ENCODE data around the gene NFKB2.

Gene NFKB2

DNA sequence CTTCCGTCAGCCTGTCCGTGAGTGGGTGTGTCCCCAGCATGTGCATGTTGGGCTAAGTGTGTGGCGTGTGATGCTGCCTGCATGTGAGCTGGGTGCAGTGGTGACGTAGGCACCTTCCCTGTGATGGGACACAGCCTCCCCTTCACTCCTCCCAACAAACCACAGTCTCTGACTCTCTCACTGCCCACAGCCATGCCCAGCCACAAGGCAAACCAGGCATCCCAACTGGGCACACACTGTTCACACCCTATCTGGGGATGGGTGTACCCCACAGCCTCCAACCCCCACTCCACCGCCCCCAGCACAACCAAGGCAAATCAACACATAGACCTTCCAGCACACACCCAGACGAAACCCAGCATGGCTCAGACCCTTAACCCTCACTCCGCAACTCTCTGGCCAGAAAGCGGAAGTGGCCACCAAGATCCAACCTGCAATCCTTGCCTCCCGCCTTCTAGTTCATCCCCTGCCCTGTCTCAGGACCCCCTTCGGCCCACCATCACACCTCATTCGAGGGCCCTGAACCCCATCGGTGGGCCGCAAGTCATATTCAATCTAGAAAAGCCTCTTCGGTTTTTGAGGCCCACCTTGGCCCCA lies 12.7 kb downstream of the NFKB2 start:
- in situ Hi-C loops (cut with MboI; ENCODE audit: low sequenced_read_pairs) = no loop called here

GRCh38 chr10:102408728-102409603 lies 13.5 kb downstream of the NFKB2 start:
- in situ Hi-C loops (cut with MboI; ENCODE audit: low sequenced_read_pairs) = no loop called here

- in situ Hi-C loops (cut with MboI; ENCODE audit: low sequenced_read_pairs) = no loop called here
Measured at GRCh38 chr10:102409604-102410428, 14.3 kb downstream of the NFKB2 start.

GRCh38 chr10:102410429-102411073 lies 15.0 kb downstream of the NFKB2 start:
- in situ Hi-C loops (cut with MboI; ENCODE audit: low sequenced_read_pairs) = no loop called here

GRCh38 chr10:102411341-102412255 lies 16.1 kb downstream of the NFKB2 start:
- in situ Hi-C loops (cut with MboI; ENCODE audit: low sequenced_read_pairs) = no loop called here

- in situ Hi-C loops (cut with MboI; ENCODE audit: low sequenced_read_pairs) = no loop called here
Measured at GRCh38 chr10:102412293-102412692, 16.8 kb downstream of the NFKB2 start.

DNA sequence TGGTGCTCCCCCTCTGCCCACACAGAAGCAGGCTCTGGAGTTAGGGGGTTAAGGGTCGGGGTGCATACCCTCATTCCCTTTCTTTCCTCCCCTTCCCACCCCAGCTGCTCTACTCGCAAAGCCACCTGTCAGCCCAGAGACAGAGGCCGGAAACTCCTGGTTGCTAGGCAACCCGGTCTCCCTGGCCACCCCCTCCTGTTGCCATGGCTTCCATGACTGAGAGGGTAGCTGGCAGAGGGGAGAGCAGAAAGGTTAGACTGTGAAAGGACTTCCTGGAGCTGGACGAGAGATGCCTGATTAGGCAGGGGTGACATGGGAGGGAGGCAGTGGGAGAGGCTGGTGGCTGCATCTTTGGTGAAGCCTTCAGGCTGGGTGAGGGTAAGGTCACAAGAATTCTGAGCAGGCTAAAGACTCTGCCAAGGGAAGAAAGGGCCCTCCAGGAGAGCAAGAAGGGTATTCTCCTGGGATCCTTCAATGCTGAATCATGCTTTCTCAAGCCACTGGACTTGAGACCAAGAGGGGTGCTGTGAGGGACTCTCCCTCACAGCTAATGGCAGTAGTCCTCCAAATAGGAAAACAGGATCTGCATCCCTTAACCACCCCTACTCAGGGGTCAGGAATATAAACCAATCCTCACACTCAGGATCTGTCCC lies 17.7 kb downstream of the NFKB2 start:
- in situ Hi-C loops (cut with MboI; ENCODE audit: low sequenced_read_pairs) = no loop called here

DNA sequence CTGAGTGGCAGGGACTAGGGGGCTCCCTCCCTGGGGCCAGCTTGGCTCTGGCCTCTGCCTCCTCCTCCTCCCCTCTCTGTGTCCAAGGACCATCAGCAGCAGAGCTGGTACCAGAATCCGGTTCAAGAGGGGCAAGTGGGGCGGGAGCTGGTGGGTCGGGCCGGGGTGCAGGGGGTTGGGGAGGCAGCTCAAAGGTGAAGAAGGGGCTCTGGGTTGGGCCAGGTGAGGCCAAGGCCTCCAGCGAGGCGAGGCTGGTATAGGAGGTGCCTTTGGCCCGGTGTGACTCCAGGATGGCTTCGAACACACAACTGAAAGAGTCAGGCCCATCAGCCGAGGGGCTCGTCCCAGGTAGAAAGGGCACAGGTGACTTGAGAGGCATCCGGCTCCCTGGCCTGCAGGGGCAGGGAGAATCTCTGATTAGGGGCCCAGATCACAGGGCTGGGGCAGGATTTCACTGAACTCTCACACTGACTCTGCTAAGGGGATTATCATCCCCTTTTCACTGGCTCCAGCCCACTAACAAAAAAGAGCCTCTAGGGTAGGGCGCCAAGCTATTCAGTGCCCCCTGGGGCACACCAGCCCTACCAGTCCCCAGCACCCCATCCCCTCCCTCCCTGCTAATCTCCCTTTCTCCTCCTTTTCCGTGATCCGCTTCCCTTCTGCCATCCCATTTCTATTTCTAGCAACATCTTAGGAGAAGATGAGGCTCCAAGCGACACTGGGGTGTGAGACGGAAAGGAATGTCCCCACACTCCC lies 18.5 kb downstream of the NFKB2 start:
- in situ Hi-C loops (cut with MboI; ENCODE audit: low sequenced_read_pairs) = no loop called here

DNA sequence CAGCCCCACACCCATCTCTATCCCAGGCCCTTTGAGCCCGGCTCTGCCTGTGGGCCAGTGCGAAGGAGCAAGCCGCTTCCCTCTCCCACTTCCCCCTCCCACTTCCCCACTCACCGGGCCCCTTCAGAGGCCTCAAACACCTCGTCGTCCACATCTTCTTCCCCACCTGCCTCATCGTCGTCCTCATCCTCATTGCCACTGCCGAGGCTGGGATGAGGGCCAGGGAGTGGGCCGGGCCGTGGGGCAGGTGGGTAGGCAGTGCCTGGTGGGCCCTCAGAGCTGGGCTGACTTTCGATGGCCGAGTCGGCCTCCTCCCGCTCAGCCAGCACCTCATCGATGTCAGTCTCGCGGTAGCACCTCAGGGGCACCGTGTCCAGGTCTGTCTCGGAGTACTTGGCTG lies 19.2 kb downstream of the NFKB2 start:
- in situ Hi-C loops (cut with MboI; ENCODE audit: low sequenced_read_pairs) = no loop called here

GRCh38 chr10:102416283-102416682 lies 20.8 kb downstream of the NFKB2 start:
- in situ Hi-C loops (cut with MboI; ENCODE audit: low sequenced_read_pairs) = no loop called here

- in situ Hi-C loops (cut with MboI; ENCODE audit: low sequenced_read_pairs) = no loop called here
Measured at GRCh38 chr10:102416695-102417094, 21.2 kb downstream of the NFKB2 start.

DNA sequence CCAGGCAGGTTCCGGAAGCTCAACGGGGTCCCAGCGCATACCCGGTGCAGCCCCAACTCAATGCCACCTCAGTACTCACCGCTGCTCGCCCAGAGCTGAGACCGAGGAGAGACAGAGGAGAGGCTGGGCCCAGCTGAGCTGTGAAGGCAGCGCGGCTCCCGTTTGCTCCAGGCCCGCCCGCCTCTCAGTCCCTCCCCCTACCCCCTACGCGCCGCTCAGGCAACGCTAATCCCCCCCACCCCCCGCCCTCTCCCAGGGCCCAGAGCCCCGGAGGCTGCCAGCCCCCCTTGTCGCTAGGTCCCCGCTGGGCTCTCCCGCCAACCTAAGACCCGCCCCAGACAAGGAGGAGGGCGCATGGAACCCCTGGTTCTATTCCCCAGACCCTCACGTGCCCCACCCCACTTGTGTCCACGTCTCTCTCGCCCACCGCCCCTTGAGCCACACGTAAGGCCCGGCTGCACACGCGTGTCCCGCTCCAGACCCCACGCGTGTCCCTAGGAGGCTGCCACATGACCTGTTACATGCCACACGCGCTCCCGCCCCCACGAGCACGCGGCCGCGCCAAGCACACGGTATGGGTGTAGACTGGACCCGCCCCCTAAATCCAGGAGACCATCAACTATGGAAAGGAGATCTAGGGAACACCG lies 23.2 kb downstream of the NFKB2 start, which contains the start of gene PSD:
TSS of gene PSD (minus strand) at position 164 of the 647 bp plus-strand sequence. CDS start 1,747 bp downstream, outside the sequence.
- in situ Hi-C loops (cut with MboI; ENCODE audit: low sequenced_read_pairs) = no loop called here

GRCh38 chr10:102419269-102420180 lies 24.0 kb downstream of the NFKB2 start:
- in situ Hi-C loops (cut with MboI; ENCODE audit: low sequenced_read_pairs) = no loop called here

DNA sequence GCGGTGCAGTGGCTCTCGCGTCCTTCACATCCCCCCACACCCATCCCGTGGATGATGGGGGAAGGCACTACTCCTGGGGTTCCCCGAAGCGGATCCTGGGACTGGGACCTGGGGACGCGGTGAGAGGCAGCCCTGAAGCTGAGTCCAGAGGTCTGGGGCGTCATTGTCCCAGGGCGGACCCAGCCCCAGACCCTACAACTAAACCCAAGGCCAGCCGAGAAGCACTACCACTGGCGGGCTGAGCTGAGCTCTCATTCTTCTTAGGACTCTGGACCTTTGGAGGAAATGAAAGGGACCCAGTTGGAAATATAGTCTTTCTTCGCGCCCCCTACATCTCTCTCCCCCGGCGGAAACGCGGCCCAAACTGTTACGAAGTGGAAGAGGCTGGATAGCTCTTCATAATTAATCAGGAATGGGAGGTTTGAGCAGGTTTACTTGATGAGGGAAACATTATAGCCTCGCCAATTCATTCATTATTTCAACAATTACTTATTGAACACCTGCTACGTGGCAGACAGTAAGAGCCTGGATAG lies 24.7 kb downstream of the NFKB2 start:
- in situ Hi-C loops (cut with MboI; ENCODE audit: low sequenced_read_pairs) = no loop called here

GRCh38 chr10:102420714-102421506 lies 25.4 kb downstream of the NFKB2 start, which contains the start of gene FBXL15:
FBXL15 (plus strand) TSS chr10:102420836; CDS start chr10:102421130, 294 bp downstream.
- in situ Hi-C loops (cut with MboI; ENCODE audit: low sequenced_read_pairs) = no loop called here

GRCh38 chr10:102421507-102421756 lies 25.9 kb downstream of the NFKB2 start:
- in situ Hi-C loops (cut with MboI; ENCODE audit: low sequenced_read_pairs) = no loop called here

Measured in HL-60/S4 treated with retinoic acid at 250 ng/mL for 4 days and 3 days (cell line).